HS-5 (cell line): ENCODE measurements around the gene PHEX.

Experiments used
- DNase-seq: peaks from one replicate; pipeline ENCODE4 v3.0.0-alpha.2; 2012; ENCODE audit warnings: low read depth

PHEX gene

DNA sequence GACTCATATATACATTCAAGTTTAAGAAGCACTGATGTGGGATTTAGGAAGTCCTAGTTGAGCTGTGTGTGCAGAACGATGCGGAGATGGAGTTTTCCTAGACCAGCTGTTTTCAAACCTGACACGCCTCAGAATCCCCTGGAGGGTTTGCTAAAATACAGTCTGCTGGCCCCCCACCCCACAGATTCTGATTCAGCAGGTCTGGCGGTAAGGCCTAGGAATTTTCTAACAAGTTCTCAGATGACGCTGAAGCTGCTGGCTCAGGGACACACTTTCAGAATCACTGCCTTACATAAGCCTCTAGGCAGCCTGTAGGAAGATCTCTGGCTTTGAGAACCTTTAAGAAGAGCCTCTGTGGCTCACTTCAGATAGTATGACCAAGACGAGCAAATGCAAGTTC lies 73.1 kb downstream of the PHEX start:
- DNase-seq, result no peak

- no peak for DNase-seq
These were observed 73.8 kb downstream of the PHEX start for GRCh38 chrX:22105971-22106370.

- DNase-seq, result peak; percentile 63
These were observed 77.3 kb downstream of the PHEX start for GRCh38 chrX:22109442-22109841.

GRCh38 chrX:22110729-22111494 lies 78.8 kb downstream of the PHEX start:
- DNase-seq, result no peak

DNA sequence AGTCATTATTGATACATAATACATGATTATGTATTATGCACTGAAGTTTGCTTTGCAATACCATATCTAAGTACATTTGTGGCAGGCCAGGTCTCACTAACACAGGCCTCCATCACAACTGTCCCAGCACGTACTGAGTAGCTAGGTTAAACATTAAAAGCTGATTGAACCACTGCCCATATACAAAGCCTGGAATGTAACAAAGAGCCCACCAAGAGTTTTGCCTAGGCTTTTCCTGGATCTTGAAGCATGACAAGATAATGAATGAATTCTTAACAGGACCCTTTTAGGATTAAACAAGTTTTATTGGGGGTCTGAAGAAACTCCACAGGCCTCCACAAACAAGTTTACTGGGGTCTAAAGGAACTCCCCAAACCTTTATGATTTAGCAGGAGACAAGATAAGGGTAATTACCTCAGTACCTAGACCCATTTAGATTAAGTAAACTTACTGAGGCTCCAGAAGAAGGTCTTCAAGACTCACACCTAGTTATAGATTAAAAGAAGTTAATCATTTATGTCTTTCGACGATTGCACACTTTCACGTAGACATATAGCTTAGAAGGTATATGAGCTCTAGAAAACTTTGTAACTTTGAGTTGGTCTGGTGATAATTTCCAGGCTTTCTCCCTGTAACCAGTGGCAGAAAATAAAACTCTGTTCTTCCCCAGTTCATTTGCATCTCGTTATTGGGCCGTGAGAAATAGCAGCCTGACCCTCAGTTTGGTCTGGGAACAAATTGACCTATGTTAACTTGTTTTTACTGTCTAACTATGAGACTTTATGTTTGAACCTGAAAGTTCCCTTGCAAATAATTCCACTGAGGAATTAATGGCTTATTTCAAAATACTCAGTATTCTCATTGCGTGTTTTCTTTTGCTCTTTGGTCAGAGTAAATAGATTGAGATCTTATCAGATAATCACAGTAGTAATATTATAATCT lies 84.8 kb downstream of the PHEX start:
- no peak for DNase-seq

GRCh38 chrX:22117633-22118032 lies 85.5 kb downstream of the PHEX start:
- DNase-seq, result no peak

- DNase-seq, result no peak
These were observed 86.2 kb downstream of the PHEX start for GRCh38 chrX:22118161-22118830.

DNA sequence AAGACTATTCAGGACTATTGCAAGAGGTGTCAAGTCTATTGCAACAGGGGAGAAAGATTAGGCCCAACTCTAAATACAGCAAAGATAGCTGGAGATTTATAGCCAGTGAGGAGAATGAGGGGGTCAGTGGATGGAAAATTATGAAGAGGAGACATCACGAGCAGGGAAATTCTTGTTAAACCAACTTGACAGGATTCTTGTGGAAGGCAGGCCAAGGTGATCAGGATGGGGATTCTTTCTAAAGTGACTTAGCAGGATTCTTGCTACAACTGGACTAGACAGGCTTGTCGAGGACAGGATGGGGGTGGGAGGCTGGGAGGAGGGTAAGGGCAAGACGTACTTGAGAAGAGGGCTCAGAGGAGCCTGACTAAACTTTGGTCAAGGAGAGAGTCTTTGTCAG lies 89.0 kb downstream of the PHEX start:
- DNase-seq, result no peak

- peak; percentile 56 for DNase-seq
These were observed 90.4 kb downstream of the PHEX start for GRCh38 chrX:22122510-22122909.

GRCh38 chrX:22124098-22124497 lies 92.0 kb downstream of the PHEX start:
- no peak for DNase-seq

GRCh38 chrX:22125481-22125880 lies 93.4 kb downstream of the PHEX start:
- no peak for DNase-seq

DNA sequence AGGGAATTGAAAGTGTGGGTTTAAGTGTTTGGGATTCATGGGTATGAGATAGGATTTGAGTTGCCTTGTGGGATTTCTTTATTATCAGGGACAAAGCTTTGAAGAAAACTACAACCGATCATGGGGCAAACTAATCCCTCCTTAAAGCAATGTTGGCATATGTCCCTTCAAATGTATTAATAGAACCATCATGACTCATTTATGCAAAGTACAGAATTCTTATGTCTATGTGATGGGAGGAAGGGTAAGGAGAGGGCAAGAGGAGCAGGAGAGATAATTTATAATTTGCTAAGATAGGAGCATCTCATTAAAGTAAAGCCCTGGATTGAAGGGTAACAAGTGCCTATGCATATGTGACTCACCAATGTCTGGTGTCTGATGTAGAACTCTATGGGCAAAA lies 94.2 kb downstream of the PHEX start:
- DNase-seq, result no peak

GRCh38 chrX:22128961-22129360 lies 96.8 kb downstream of the PHEX start:
- DNase-seq, result no peak

GRCh38 chrX:22134681-22135080 lies 102.6 kb downstream of the PHEX start:
- no peak for DNase-seq

DNA sequence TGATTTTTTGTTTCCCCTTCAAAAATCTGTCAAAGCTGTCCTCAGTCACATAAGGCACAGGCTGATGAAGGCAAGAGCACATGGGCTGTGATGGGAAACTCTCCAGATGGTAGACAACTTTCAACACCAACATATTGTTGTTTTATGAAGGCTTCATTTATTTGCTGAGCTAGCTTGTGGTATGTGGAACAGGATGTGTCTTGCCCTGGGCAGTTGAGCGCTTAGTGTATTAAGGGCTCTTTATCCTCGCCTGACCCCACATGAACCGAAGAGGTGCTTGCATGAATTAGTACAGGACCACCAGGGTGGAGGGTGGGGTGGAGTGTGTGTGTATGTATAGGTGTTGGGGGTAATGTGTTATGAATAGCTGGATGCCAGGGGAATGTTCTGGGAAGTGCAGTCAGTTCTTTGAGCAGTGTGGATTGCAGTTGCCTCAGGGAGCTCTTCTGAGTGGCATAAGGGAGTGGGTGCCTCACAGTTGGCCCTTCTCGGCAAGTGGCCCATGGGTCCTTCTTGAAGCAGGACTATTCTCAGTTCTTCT lies 103.1 kb downstream of the PHEX start:
- no peak for DNase-seq

GRCh38 chrX:22135994-22136684 lies 104.0 kb downstream of the PHEX start:
- DNase-seq, result peak; percentile 68

GRCh38 chrX:22136711-22137110 lies 104.6 kb downstream of the PHEX start:
- no peak for DNase-seq

GRCh38 chrX:22139822-22140221 lies 107.7 kb downstream of the PHEX start:
- DNase-seq, result no peak

- no peak for DNase-seq
These were observed 109.1 kb downstream of the PHEX start for GRCh38 chrX:22141047-22141730.

GRCh38 chrX:22147214-22147613 lies 115.1 kb downstream of the PHEX start:
- DNase-seq, result no peak

DNA sequence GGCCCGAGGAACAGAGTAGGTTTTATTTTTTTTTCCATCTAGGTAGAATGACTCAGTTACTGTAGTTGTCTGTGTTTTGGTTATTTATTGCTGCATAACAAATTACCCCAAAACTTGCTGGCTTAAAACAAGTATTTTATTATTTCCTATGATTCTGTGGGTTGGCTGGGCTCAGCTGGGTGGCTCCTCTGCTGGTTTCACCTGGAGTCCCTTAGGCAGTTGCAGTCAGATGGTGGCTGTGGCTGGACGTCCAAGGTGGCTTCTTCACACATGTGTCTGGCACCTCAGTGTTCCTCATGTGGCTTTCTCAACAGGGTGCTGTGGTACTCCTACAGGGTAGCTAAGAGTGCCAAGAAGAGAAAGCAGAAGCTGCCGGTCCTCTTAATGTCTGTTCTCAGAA lies 115.8 kb downstream of the PHEX start:
- DNase-seq, result no peak
